Hepatocyte (in vitro differentiated cells): Measurements from ENCODE around the gene WDR26. TPM values are rescaled to one million over a fixed set of nuclear protein-coding genes. Genes with fewer than 3 reads are reported as not detected.
A peak's percentile ranks its signal among the peaks of the same experiment; 100 is the strongest.
"Not testable (repeated sequence)": the region's sequence is repeated elsewhere in the genome, so short reads cannot be mapped to it uniquely, and the experiment has no call there.

Experiments
- DNase-seq: peaks from one replicate; pipeline ENCODE4 v3.0.0-alpha.2; 2016; ENCODE audit warnings: low spot score
- H2AFZ ChIP-seq: fragments of 200-600 bp; sonication (generic); 2 replicates; pipeline ENCODE4 v1.6.0; 2016; ENCODE audit warnings: antibody characterized with exemption, mild to moderate bottlenecking
- H3K27ac ChIP-seq: fragments of 200-600 bp; sonication (generic); 2 replicates; pipeline ENCODE4 v1.5.1; 2016; ENCODE audit warnings: mild to moderate bottlenecking
- H3K27me3 ChIP-seq: fragments of 200-600 bp; sonication (generic); 2 replicates; pipeline ENCODE4 v1.6.1; 2016
- H3K36me3 ChIP-seq: fragments of 200-600 bp; sonication (generic); replicated peaks from 2 replicates; pipeline ENCODE4 v1.5.1; 2016; ENCODE audit warnings: low read depth; ENCODE audit not compliant: insufficient read depth
- H3K4me1 ChIP-seq: fragments of 200-600 bp; sonication (generic); 2 replicates; pipeline ENCODE4 v1.5.1; 2016; ENCODE audit warnings: mild to moderate bottlenecking, moderate library complexity; ENCODE audit not compliant: insufficient read depth
- H3K4me2 ChIP-seq: fragments of 200-600 bp; sonication (generic); 2 replicates; pipeline ENCODE4 v1.6.0; 2016
- H3K4me3 ChIP-seq: fragments of 200-600 bp; sonication (generic); 2 replicates; pipeline ENCODE4 v1.5.1; 2016; ENCODE audit warnings: mild to moderate bottlenecking
- H3K79me2 ChIP-seq: fragments of 200-600 bp; sonication (generic); 2 replicates; pipeline ENCODE4 v1.6.0; 2017; ENCODE audit warnings: mild to moderate bottlenecking
- H3K9me2 ChIP-seq: fragments of 200-600 bp; sonication (generic); replicated peaks from 2 replicates; pipeline ENCODE4 v1.6.0; 2017; ENCODE audit warnings: mild to moderate bottlenecking; ENCODE audit not compliant: insufficient read depth
- H3K9me3 ChIP-seq: fragments of 200-600 bp; sonication (generic); 2 replicates; pipeline ENCODE4 v1.5.1; 2016; ENCODE audit warnings: low read depth, mild to moderate bottlenecking
- H4K20me1 ChIP-seq: fragments of 200-600 bp; sonication (generic); 2 replicates; pipeline ENCODE4 v1.6.0; 2016; ENCODE audit warnings: mild to moderate bottlenecking; ENCODE audit not compliant: insufficient read depth, poor library complexity, severe bottlenecking
- EZH2 ChIP-seq: fragments of 200-600 bp; sonication (generic); IDR thresholded peaks from 2 replicates; pipeline ENCODE4 v1.6.1; 2016; ENCODE audit warnings: antibody characterized with exemption, mild to moderate bottlenecking, borderline replicate concordance
- EZH2phosphoT487 ChIP-seq: fragments of 200-600 bp; sonication (generic); IDR thresholded peaks from one replicate; pipeline ENCODE4 v1.6.1; 2018; ENCODE audit warnings: antibody characterized with exemption, mild to moderate bottlenecking, low read depth, moderate library complexity; ENCODE audit not compliant: unreplicated experiment, severe bottlenecking
- WGBS: methylation state at CpG from one replicate; pipeline ENCODE4 v1.1.6; 2016; ENCODE audit warnings: low lambda C conversion rate; ENCODE audit errors: missing lambda C conversion rate; 5-methylcytosine and 5-hydroxymethylcytosine counted together
- polyA plus RNA-seq: library from polyadenylated mRNA; unstranded; fragments of >200 nt; fragmentation: Nextera tagmentation; extraction: Ambion mirVana; gene quantifications from 2 replicates; pipeline ENCODE4 v1.2.1, GENCODE V29; 2016
- total RNA-seq: library from RNA; depleted of rRNA; stranded (reverse); fragments of >200 nt; gene quantifications from 2 replicates; pipeline ENCODE4 v1.2.3, GENCODE V29; 2014
- TF ChIP-seq, protein P1 (sequence below): fragments of 200-600 bp; sonication (generic); IDR thresholded peaks from 2 replicates; pipeline ENCODE4 v1.5.1; 2016; ENCODE audit warnings: antibody characterized with exemption, mild to moderate bottlenecking; ENCODE audit not compliant: poor library complexity

WDR26 gene
- total RNA-seq (63.4 and 72.1 TPM in 2 replicates), polyA plus RNA-seq (9.4 and 11.7 TPM in 2 replicates)

DNA sequence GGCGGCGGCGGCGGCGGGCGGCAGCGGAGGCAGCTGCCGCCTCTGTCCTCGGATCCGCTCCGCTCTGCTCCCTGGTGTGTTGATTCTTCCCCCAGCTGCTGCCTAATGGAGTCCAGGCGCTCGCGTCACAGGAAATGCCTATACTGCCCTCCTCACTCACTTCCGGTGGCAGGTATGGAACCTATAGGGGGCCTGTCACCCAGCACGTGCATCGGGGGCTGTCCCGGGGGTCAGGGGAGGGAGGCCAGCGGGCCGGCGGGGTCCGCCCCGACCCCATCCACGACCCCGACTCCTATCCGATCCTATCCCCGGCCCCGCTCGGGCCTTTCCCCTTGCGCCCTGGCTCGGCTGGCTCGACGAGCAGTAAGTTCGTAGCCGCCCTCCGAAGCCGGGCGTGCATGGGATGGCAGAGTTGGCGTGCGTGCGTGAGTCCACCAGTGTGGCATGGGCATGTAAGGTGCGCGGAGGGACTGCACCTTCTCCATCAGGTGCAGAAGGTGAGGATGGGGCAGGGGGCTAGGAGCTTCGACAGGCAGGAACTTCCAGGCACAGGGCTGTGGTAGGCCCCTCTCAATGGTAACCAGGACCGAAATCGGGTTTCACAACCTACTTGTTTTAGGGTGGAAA lies at the start of gene WDR26:
TSS of gene WDR26 (minus strand) at position 107 of the 627 bp plus-strand sequence.
- Histone ChIP-seq H3K9me2 (no peaks in the 10 kb centered on the region), H2AFZ (peak within 1 kb of the TSS; percentile 98), H3K36me3 (no peaks in the 10 kb centered on the region), H3K9me3 (no peaks in the 10 kb centered on the region), H3K4me1 (peaks cover 31% of the 10 kb centered on the region), H3K4me2 (peak within 1 kb of the TSS; percentile 95), H3K4me3 (peak within 1 kb of the TSS; percentile 88), H3K27ac (peak within 1 kb of the TSS; percentile 94), H3K79me2 (peaks cover 75% of the 10 kb centered on the region), H4K20me1 (peaks cover 34% of the 10 kb centered on the region), H3K27me3 (no peaks in the 10 kb centered on the region)
- DNase-seq, result peak; percentile 90
- WGBS, result 2% methylated on average over 13 of the region's 46 CpGs
- TF ChIP-seq EZH2phosphoT487, result no peak
- TF ChIP-seq, protein P1, sequence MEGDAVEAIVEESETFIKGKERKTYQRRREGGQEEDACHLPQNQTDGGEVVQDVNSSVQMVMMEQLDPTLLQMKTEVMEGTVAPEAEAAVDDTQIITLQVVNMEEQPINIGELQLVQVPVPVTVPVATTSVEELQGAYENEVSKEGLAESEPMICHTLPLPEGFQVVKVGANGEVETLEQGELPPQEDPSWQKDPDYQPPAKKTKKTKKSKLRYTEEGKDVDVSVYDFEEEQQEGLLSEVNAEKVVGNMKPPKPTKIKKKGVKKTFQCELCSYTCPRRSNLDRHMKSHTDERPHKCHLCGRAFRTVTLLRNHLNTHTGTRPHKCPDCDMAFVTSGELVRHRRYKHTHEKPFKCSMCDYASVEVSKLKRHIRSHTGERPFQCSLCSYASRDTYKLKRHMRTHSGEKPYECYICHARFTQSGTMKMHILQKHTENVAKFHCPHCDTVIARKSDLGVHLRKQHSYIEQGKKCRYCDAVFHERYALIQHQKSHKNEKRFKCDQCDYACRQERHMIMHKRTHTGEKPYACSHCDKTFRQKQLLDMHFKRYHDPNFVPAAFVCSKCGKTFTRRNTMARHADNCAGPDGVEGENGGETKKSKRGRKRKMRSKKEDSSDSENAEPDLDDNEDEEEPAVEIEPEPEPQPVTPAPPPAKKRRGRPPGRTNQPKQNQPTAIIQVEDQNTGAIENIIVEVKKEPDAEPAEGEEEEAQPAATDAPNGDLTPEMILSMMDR, result peak; percentile 15

DNA sequence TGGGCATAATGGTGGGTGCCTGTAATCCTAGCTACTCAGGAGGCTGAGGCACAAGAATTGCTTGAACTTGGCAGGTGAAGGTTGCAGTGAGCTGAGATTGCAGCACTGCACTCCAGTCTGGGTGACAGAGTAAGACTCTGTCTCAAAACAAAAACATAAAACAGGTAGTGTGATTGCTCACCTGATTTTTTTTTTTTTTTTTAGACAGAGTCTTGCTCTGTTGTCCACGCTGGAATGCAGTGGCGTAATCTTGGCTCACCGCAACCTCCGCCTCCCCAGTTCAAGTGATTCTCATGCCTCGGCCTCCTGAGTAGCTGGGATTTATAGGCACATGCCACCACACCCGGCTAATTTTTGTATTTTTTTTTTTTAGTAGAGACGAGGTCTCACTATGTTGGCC lies 48.6 kb upstream of the WDR26 start:
- H3K79me2 ChIP-seq, H4K20me1 ChIP-seq, H3K27me3 ChIP-seq, DNase-seq, H3K9me3 ChIP-seq, H3K4me1 ChIP-seq, H3K9me2 ChIP-seq, H2AFZ ChIP-seq, H3K27ac ChIP-seq, H3K4me2 ChIP-seq, H3K4me3 ChIP-seq, H3K36me3 ChIP-seq: not testable (repeated sequence)
- WGBS, result 94% methylated on average over 7 of the region's 7 CpGs

DNA sequence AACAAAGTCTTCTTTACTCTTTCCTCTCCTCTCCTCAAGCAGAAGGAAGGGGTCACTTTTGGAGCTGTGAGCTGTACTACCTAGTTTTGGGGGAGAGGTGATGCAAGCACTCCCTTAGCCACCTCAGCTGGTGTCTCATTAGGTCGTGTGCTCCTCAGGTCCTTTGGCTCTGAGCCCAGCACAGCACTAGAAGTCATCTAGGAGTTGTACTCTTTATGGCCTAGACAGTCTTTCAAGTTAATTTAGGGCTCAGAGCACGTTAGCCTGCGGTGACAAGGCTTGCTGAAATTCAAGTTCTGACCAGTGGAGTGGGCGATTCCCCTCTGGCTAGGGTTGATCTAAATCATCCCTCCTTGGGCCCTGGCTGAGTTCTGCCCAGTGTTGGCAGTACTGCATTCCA lies 48.0 kb upstream of the WDR26 start:
- H3K36me3 ChIP-seq, result no peaks in the 10 kb centered on the region
- no peak overlapping the region for H2AFZ ChIP-seq
- TF ChIP-seq EZH2phosphoT487 (no peak), EZH2 (no peak)
- TF ChIP-seq, protein P1, result no peak
- H3K9me3 ChIP-seq, result no peaks in the 10 kb centered on the region
- no peak overlapping the region for H3K4me2 ChIP-seq
- no peak overlapping the region for H3K4me3 ChIP-seq
- no peaks in the 10 kb centered on the region for H4K20me1 ChIP-seq
- H3K4me1 ChIP-seq, result no peaks in the 10 kb centered on the region
- H3K27ac ChIP-seq, result no peak overlapping the region
- WGBS, result 79% methylated on average over 4 of the region's 4 CpGs
- no peak for DNase-seq
- no peaks in the 10 kb centered on the region for H3K79me2 ChIP-seq
- no peaks in the 10 kb centered on the region for H3K27me3 ChIP-seq
- no peaks in the 10 kb centered on the region for H3K9me2 ChIP-seq

DNA sequence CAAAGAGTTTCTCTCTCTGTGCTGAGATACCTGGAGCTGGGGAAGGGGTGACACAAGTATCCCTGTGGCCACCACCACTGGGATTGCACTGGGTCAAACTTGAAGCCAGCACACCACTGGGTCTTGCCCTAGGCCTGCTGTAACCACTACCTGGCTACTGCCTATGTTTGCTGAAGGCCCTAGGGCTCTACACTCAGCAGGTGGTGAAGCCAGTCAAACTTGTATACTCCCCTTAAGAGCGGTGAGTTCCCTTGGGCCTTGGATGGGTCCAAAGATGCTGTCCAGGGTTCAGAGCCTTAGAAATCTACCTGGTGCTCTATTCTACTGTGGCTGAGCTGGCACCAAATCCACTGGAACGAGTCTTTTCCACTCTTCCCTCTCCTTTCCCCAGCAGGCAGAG lies 47.0 kb upstream of the WDR26 start:
- Histone ChIP-seq H3K4me3 (no peak overlapping the region), H4K20me1 (no peaks in the 10 kb centered on the region), H3K27ac (no peak overlapping the region), H3K27me3 (no peaks in the 10 kb centered on the region), H3K36me3 (no peaks in the 10 kb centered on the region), H3K4me1 (no peaks in the 10 kb centered on the region), H3K9me2 (no peaks in the 10 kb centered on the region), H3K79me2 (no peaks in the 10 kb centered on the region), H3K4me2 (no peak overlapping the region), H2AFZ (no peak overlapping the region), H3K9me3 (no peaks in the 10 kb centered on the region)
- DNase-seq, result no peak
- WGBS, result 83% methylated on average over 2 of the region's 2 CpGs
- no peak for TF ChIP-seq EZH2

DNA sequence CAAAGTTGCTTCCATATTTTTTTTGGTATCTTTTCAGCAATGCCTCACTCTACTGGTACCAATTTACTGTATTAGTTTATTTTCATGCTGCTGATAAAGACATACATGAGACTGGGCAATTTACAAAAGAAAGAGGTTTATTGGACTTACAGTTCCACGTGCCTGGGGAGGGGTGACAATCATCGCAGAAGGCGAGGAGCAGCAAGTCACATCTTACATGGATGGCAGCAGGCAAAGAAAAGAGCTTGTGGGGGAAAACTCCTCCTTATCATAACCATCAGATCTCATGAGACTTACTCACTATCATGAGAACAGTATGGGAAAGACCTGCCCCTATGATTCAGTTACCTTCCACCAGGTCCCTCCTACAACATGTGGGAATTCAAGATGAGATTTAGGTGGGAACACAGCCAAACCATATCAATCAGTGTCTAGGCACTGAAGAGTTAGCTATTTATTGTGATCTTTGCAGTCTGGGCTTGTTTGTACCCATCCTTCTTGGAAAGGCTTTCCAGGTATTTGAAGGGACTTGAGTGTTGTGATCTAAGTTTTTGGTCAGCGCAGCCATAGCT lies 46.4 kb upstream of the WDR26 start:
- H3K79me2 ChIP-seq, H3K4me2 ChIP-seq, H4K20me1 ChIP-seq, H3K27me3 ChIP-seq, H3K9me3 ChIP-seq, H3K4me3 ChIP-seq, H3K4me1 ChIP-seq, H2AFZ ChIP-seq, H3K9me2 ChIP-seq, DNase-seq, H3K27ac ChIP-seq, H3K36me3 ChIP-seq: not testable (repeated sequence)
- 99% methylated on average over 4 of the region's 4 CpGs for WGBS

DNA sequence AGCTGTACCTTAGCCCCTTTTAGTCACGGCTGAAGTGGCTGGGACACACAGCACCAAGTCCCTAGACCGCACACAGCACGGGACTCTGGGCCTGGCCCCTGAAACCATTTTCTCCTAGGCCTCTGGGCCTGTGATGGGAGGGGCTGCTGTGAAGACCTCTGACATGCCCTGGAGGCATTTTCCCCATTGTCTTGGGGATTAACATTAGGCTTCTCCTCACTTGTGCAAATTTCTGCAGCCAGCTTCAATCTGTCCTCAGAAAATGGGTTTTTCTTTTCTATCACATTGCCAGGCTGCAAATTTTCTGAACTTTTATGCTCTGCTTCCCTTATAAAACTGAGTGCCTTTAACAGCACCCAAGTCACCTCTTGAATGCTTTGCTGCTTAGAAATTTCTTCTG lies 45.6 kb upstream of the WDR26 start:
- not testable (repeated sequence) for H3K9me2 ChIP-seq, H3K27me3 ChIP-seq, H3K4me2 ChIP-seq, H3K79me2 ChIP-seq, H3K4me3 ChIP-seq, H3K27ac ChIP-seq, DNase-seq, H3K4me1 ChIP-seq, H4K20me1 ChIP-seq, H3K36me3 ChIP-seq, H2AFZ ChIP-seq, H3K9me3 ChIP-seq
- 92% methylated on average over 3 of the region's 3 CpGs for WGBS
